NCI-H1105 treated with DMSO at 0.1 percent for 48 hours (cell line): Measurements from ENCODE around the gene BPGM.
A peak's percentile ranks its signal among the peaks of the same experiment; 100 is the strongest.
"Not testable (repeated sequence)": the region's sequence is repeated elsewhere in the genome, so short reads cannot be mapped to it uniquely, and the experiment has no call there.

Experiments
- DNase-seq: peaks from one replicate; lab custom pipeline; 2025; lab: John Stamatoyannopoulos, UW

Gene BPGM

GRCh38 chr7:134632052-134632451 is 14.6 kb upstream of the BPGM start:
- DNase-seq, result no peak

DNA sequence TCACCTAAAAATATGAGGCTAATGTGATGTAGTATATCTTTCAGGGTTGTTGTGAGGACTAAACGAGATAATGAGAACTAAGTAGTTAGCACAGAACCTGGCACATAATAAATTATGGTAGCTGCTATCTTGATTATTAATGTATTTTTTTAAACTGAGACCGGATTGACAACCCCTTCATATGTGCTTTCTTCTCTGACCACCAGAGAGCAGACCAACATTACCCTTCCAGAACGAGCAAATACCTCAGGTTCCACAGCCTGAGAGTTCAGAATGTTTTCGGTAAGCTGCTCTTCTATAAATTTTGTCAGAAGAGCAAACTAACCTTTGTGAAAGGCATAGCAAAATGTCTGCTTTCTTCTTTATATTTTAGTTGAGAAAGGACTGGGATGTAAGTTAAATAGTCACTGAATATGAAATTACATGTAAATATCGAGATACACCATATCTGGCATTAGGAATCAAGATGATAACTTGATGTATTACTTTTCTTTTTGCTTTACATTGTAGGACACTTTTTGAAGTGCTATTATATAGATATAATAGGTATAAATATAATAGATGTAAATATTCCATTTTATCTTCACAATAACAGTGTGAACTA is 13.6 kb upstream of the BPGM start:
- peak; percentile 31 for DNase-seq

DNA sequence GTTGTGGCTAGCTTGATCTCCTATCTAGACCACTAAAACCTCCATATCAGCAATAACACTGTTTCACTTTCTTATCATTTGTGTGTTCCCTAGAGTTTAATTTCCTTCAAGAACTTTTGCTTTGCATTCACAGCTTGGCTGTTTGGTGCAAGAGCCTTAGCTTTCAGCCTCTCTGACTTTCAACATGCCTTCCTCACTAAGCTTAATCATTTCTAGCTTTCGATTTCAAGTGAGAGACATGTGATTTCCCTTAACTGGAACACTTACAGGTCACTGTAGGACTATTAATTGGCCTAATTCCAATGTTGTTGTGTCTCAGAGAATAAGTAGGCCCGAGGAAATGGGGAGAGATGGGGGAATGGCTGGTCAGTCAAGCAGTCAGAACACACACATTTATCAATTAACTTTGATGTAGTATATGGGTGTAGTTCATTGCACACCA is 10.6 kb upstream of the BPGM start:
- no peak for DNase-seq

DNA sequence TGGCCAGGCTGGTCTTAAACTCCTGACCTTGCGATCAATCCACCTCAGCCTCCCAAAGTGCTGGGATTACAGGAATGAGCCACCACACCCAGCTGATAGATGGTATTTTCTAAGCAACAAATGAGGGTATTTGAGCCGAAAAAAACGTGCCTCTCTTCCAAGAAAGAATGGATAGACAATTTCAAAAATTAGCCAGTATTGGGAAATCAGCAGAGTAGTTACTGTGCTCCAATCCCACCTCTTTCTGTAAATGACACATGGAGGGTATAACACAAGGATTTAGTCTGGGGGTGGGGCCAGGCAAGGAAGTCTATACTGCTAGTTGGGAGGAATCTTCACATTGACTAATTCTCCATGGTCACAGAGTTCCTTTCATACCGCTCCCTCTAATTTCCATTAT is 9.2 kb upstream of the BPGM start:
- DNase-seq, result no peak

DNA sequence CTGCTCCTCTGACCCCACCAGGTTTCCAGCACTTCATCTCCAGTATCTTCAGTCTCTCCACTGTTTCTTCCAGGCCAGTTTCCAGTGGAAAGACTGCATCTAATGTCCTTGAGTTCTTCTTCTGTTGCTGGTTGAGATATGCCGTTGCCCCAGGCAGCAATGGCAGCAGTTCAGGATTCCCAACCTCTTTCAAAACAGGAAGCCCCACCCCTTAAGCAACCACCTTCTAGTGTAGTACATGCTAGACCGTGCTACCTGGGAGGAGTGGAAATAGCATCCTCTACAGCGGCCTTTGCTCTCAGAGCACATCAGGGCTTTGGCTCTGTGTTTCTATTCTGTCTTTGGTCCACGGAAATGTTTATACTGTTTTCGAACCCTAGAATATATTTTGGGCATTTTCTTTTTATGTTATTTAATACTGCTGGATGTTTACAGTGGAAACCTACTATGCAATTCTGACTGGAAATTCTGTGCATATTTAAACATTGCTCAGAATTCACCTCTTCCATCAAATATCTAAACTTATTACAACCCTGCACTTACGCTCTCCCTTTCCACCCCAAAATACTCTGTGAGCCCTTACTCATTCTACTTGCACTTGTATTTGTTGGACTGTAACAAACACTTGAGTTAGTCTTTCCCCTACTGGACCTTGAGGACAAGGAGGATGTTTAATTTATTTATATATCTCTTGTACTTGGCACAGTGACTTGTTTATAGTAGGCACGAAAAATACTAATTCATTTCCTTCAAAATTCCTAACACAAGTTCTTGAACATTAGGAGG is 8.5 kb upstream of the BPGM start:
- no peak for DNase-seq

GRCh38 chr7:134639061-134639460 is 7.6 kb upstream of the BPGM start:
- no peak for DNase-seq

- DNase-seq, result no peak
Measured at GRCh38 chr7:134639683-134640279, 6.9 kb upstream of the BPGM start.

- DNase-seq, result no peak
Measured at GRCh38 chr7:134640842-134641715, 5.6 kb upstream of the BPGM start.

- not testable (repeated sequence) for DNase-seq
Measured at GRCh38 chr7:134641981-134642380, 4.7 kb upstream of the BPGM start.

- DNase-seq, result no peak
Measured at GRCh38 chr7:134643131-134643530, 3.5 kb upstream of the BPGM start.

- DNase-seq, result no peak
Measured at GRCh38 chr7:134645478-134645877, 1.2 kb upstream of the BPGM start.

GRCh38 chr7:134645935-134646334 is 718 bp upstream of the BPGM start:
- DNase-seq, result no peak

- DNase-seq, result no peak
Measured at GRCh38 chr7:134648456-134648855, 1.8 kb downstream of the BPGM start.

- DNase-seq, result no peak
Measured at GRCh38 chr7:134649226-134649775, 2.6 kb downstream of the BPGM start.

- no peak for DNase-seq
Measured at GRCh38 chr7:134651991-134652390, 5.3 kb downstream of the BPGM start.

GRCh38 chr7:134654104-134654775 is 7.6 kb downstream of the BPGM start:
- no peak for DNase-seq

DNA sequence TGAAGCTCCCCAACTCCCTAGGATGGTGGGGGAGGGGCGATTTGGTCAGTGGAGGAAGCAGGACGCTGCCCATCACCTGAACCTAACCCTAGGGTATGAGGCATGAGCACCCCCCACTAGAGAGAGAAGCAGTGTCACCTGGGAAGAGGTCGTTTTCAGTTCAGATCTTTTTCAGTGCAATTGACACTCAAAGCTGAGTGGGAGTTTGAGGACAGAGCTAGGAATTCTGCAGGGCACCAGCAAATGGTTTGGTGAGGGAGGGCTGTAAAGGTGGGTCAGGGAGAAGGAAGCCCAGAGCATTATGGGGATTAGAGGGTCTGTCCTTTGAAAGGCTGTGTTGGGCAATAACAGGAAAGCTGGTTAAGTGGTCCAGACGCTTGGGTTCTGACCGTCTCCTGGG is 10.9 kb downstream of the BPGM start:
- DNase-seq, result no peak

DNA sequence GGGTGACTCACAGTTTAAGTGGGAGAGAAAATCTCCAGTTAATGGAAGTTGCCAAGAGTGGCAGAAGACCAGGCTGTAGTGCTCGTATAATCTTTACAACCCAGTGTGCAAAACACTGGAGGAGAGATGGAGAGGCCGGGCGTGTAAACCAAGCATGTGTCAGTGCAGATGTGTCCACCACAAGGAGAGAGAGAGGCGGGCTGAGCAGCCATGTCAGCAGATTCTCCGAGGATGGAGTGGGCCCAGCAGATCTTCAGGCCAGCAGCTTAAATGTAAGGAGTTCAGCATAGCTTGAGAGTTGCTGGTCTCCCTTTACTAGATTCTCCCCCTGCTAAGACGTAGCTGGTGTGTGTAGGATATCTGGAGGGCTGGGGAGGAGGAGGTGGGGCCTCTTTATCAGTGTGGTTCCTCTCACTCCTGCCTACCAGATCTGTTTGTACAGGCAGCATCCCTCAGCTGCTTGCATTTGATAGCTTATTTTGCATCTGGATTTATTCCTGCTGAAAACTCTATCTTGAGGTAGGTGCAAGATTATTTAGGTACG is 13.7 kb downstream of the BPGM start:
- no peak for DNase-seq

DNA sequence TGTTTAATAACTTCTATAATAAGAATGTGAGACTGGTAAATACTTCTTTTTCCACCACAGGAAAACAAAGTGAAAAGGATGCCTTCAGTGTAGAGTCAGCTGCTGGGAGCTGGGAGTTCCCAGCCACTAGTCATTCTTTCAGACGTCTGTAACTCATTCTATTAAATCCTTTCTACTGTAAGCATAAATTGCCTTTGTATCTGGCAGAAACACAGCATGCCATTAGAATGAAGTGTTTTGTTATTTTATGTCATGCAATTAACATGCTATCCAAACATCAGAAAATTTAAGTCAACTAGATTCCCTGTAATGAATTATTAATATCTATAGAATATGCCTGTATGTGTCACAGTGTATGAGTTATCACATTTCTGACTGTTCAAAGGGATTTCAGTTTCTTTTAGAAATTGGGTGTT is 14.3 kb downstream of the BPGM start:
- DNase-seq, result no peak

- no peak for DNase-seq
Measured at GRCh38 chr7:134662166-134662870, 15.7 kb downstream of the BPGM start.

DNA sequence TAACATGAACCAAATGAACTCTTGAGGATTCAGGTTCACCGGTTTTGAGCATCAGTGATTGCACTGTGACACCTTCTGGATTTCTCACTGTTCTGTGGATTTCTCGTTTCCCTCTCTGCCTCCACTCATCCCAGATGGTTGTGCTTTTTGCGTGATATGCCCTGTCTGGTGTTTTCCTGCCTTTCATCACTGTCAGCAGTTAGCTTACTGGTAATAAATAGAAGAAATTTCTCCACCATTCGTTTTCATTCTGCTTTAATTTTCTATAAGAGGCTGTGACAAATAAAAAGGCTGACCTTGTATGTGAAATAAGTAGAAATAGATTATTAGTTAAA is 16.2 kb downstream of the BPGM start:
- no peak for DNase-seq
